Stimulated activated CD4-positive, alpha-beta T cell treated with anti-CD3 and anti-CD28 coated beads, Interleukin-12 subunit alpha, Interleukin-12 subunit beta, amount 100 ng/mL, for 48 hours (primary cell): ENCODE data around the gene GSTT4.
A peak's percentile ranks its signal among the peaks of the same experiment; 100 is the strongest.
"Not testable (repeated sequence)": the region's sequence is repeated elsewhere in the genome, so short reads cannot be mapped to it uniquely, and the experiment has no call there.

Source experiments
- DNase-seq, 3 donors: peaks; one replicate each; pipeline ENCODE4 v3.0.0-alpha.2; 2020; ENCODE audit warnings: low read depth in 2 of 3, low spot score in 1 of 3

The GSTT4 gene

GRCh38 chr22:23989583-23990244 is 15.5 kb downstream of the GSTT4 start:
- not testable (repeated sequence) for DNase-seq

DNA sequence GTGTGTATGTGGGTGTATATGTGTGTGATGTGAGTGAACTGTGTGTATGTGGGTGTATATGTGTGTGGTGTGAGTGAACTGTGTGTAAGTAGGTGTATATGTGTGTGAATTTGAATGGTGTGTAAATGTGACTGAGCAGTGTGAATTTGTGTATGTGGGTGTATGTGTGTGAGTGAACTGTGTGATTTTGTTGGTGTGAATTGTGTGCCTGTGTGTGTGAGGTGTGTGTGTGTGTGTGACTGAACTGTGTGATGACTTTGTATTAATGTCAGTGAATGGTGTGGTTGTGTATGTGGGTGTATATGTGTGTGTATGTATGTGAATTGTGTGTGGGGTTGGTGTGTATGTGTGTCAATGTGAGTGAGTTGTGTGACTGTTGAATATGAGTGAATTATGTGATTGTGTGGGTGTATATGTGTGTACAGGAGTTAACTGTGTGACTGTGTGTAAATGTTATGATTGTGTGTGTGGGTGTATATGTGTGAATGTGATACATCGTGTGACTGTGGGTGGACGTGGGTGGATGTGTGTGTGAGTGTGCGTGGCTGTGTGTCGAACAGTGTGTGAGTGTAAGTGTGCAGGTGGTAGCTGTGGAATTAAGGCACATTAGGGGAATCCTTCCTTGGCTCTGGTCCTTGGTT is 18.6 kb downstream of the GSTT4 start:
- not testable (repeated sequence) for DNase-seq

DNA sequence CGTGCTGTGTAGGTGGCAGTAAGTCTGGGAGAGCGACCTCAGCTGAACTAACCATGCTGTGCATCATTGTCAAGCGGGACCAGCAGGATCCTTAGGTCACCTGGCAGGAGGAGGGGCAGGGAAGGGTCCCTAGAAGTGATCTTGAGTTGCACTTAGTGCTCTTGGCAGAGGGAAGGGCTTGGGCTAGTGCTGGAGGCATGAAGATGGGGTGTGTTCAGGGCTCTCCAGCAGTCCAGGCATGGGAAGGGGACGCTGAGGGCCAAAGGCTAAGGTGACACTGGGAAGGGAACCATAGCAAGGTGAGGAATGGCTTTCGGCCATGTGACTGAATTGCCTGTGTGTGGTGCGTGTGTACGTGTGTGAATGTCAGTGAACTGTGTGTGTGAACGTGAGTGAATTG is 19.2 kb downstream of the GSTT4 start:
- DNase-seq, result not testable (repeated sequence)

DNA sequence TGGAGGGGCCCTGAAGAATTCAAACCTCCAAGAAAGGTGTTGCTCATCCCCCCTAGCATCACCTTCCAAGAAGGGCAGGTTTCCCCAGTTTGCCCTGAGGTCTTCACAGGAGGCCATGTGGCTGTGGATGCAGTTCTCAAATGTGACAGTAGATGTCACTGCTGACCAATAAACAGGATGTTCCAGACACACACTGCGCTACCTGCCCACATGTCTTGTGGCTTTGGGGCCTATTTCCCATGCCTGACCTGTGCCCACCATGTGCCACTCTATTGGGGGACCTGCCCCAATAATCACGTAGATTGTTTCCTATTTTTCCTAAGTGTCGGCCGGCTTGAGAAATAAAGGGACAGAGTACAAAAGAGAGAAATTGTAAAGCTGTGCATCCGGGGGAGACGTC is 20.8 kb downstream of the GSTT4 start:
- DNase-seq, result peak in 1 of 3 donors; percentile 56

DNA sequence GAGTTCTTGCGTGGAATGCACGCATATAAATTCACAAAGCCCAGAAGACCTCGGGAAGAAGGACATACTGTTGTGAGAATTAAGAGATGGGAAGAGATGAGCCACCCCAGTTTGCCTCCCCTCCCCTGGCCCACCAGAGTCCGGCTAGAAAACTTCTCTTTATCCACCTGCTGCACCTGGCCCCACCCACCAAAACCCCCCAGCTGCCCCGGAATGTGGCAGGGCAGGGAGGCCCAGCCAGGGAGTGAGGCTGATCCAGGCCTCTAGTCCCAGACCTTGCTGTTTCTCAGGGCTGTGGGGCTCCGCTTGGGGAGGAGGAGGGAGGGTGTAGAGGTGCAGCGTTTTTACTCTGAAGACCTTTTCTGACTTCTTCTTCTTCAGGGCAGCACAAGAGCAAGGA is 24.7 kb downstream of the GSTT4 start:
- not testable (repeated sequence) for DNase-seq

DNA sequence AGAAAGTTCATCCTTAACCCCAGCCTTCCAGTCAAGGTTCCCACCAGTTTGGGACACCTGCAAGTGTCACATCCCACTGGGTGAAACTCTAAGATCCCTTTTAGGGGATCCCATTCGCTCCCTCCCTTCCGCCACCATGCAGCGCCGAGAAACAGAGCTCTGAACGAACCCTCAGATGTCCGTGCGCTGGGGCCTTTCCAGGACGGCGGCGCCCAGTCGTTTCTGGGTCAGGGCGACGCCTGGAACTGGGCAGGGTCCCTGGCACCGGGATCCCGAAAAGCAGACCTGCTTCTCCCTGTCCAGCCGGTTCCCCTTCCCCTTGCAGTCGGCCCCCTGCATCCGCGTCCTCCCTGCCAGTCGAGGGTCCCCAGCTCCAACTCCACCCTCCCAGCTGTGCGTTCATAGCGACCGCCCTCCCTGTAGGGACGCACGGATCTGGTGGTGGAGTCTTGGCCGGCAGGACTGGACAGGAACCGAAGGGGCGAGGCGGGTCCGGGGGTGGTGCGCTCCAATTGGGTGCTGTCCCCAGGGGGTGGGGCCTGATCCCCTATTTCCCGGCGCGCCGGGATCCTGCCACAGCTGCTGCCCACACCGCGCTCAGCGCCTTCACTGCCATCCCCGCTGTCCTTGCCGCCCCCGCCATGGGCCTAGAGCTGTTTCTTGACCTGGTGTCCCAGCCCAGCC is 25.6 kb downstream of the GSTT4 start, which contains the start of gene GSTT2:
Gene GSTT2 (plus strand): TSS at position 578 of the 684 bp plus-strand sequence.
- not testable (repeated sequence) for DNase-seq

GRCh38 chr22:23977304-23977703 is 27.9 kb downstream of the GSTT4 start:
- DNase-seq, result not testable (repeated sequence)

DNA sequence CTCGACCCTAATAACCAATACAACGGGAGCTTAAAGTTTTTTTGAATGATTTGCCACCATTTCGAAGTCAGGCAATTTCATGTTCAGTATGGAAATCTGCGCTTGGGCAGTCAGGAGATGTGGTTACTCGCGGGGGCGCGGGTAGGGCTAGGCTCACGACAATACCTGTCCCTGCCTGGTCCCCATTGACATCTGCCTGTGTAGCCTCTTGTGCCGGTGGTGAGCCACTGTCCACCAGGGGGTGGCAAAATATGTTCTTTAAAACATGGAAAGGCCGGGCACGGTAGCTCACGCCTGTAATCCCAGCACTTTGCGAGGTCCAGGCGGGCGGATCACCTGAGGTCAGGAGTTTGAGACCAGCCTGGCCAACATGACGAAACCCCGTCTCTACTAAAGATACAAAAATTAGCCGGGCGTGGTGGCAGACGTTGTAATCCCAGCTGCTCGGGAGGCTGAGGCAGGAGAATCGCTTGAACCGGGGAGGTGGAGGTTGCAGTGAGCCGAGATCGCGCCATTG is 30.4 kb downstream of the GSTT4 start:
- DNase-seq, result not testable (repeated sequence)

- DNase-seq, result not testable (repeated sequence)
Measured at GRCh38 chr22:23974345-23974744, 30.9 kb downstream of the GSTT4 start, which contains the start of gene DDT. TSS of gene DDT (minus strand) at chr22:23974441. CDS start at chr22:23974414, 27 bp downstream.

DNA sequence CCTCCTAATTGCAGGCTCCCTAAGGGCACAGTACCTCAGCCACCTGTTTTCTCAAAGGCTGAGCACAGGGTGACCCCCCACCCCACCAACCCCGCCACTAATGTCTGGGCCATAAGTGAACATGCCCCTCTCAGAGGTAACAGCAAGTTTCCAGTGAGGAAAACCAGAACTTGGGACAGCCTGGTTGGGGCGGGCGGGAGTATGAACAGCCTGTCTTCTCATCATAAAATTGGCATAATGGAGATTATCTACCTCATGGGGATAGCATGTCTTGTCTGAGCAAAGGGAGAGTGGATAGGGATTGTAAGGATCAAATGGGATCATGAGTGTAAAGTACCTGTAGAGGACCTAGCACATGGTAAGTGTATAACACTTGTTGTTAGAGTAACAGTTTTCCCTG is 33.3 kb downstream of the GSTT4 start:
- not testable (repeated sequence) for DNase-seq

GRCh38 chr22:23970816-23971486 is 34.3 kb downstream of the GSTT4 start:
- no peak for DNase-seq

- DNase-seq, result no peak
Measured at GRCh38 chr22:23970201-23970641, 35.0 kb downstream of the GSTT4 start.

GRCh38 chr22:23969071-23969470 is 36.2 kb downstream of the GSTT4 start:
- no peak for DNase-seq

DNA sequence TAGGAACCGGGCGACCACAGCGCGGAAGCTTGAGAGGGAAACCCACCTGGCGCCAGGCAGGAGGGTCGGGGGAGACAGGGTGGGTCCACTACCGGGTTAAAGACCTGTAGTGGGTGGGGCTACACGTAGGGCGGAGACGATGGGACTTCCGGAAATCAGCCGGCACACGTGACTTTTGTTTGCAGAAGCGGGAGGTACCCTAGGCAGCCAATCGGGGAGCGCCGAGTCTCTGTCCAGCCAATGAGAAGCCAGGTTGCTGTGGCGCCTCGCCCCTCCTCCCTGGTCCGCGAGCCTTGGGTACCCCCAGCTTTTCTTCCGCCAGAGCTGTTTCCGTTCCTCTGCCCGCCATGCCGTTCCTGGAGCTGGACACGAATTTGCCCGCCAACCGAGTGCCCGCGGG is 38.7 kb downstream of the GSTT4 start, which contains the start of gene DDTL:
Gene DDTL (plus strand): TSS at position 321 of the 400 bp plus-strand sequence. CDS start 27 bp downstream, at position 348.
- DNase-seq, result not testable (repeated sequence)

DNA sequence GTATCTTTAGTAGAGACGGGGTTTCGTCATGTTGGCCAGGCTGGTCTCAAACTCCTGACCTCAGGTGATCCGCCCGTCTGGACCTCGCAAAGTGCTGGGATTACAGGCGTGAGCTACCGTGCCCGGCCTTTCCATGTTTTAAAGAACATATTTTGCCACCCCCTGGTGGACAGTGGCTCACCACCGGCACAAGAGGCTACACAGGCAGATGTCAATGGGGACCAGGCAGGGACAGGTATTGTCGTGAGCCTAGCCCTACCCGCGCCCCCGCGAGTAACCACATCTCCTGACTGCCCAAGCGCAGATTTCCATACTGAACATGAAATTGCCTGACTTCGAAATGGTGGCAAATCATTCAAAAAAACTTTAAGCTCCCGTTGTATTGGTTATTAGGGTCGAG is 39.2 kb downstream of the GSTT4 start:
- DNase-seq, result not testable (repeated sequence)

GRCh38 chr22:23961084-23961771 is 44.0 kb downstream of the GSTT4 start, which contains the start of gene GSTT2B:
TSS of gene GSTT2B (minus strand) at chr22:23961195. CDS start at chr22:23961131, 64 bp downstream.
- not testable (repeated sequence) for DNase-seq

DNA sequence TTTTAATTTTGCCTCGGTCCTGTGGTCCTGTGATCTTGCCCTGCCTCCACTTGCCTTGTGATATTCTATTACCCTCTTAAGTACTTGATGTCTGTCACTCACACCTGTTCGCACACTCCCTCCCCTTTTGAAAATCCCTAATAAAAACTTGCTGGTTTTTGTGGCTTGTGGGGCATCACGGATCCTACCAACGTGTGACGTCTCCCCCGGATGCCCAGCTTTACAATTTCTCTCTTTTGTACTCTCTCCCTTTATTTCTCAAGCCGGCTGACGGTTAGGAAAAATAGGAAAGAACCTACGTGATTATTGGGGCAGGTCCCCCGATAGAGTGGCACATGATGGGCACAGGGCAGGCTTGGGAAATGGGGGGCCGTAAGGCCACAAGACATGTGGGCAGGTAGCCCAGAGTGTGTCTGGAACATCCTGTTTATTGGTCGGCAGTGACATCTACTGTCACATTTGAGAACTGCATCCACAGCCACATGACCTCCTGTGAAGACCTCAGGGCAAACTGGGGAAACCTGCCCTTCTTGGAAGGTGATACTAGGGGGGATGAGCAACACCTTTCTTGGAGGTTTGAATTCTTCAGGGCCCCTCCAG is 48.9 kb downstream of the GSTT4 start:
- peak; percentile 63 to 86 (median 64) for DNase-seq

- DNase-seq, result not testable (repeated sequence)
Measured at GRCh38 chr22:23955886-23956285, 49.4 kb downstream of the GSTT4 start.

- not testable (repeated sequence) for DNase-seq
Measured at GRCh38 chr22:23954991-23955305, 50.3 kb downstream of the GSTT4 start.
